GM21515 (cell line): ENCODE measurements around the gene GALNT18.

Experiments used
- ATAC-seq: cut with Tn5 transposase; IDR thresholded peaks from one replicate; pipeline ENCODE4 v1.9.1; 2021; ENCODE audit not compliant: unreplicated experiment

The GALNT18 gene

GRCh38 chr11:11501546-11502262 is 120.1 kb downstream of the GALNT18 start:
- ATAC-seq = no peak

DNA sequence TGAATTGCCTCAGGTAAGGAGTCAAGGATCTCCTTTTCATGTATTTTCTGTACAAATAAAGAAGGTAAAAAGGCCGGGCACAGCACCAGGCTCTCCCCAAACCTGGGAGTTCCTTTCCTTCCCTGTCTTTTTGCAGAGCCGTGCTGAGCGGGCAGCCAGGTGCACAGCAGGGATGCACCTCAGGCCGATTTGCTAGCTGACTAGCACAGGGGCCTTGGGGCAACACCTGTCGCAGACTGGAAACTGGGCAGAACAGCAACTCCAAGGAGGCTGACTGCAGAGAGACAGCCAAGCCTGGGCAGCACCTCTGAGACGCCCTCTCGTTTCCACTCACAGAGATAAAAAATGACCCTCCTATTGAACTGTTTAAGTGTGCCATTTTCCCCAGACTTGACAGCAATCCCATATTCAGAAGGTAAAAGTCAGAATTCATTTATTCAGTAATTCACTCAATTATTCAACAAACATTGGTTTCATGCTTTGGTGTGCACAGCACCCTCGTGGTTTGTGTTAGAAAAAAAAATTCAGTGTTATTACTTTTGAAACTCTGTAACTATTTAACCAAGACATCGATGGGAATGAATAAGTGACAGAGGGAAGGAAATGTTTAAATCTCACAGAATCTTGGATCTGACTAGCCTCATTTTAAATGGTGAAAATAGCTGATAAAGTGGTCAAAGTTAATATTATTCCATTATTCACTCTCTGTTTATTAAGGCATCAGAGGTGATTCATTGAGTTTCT is 120.9 kb downstream of the GALNT18 start:
- no peak for ATAC-seq

GRCh38 chr11:11499300-11499699 is 122.5 kb downstream of the GALNT18 start:
- no peak for ATAC-seq

DNA sequence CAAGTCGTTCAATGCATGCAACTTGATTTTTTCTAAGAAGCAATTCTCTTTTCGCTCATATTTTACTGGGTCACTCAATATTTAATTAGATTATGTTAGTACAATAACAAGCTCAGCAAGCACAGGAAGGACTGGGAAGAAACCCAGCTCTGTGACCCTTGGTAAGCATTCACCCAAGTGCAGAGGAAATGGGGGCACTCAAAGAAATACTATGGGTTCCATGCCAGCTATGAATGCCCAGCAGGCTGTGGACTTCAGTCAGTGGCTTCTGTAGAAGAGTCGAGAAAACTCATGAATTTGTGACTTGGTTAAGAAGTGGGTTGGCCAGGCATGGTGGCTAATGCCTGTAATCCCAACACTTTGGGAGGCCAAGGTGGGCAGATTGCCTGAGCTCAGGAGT is 123.6 kb downstream of the GALNT18 start:
- ATAC-seq = no peak

DNA sequence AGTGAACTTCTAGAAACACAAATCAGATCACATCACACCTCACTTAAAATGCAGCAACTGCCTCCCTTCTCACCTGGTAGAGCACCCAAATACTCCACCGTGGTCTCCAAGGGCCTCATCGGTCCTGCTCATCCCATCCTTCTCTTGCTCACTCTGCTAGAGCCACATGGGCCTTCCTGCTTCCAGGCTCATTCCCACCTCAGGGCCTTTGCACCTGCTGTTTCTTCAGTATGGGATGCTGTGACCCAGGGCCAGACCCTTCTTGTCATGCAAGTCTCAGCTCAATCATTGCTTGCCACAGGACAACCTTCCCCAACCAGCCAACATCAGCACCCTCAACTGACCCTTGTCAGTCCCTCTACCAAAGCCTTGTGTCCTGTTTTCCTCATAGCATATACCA is 124.9 kb downstream of the GALNT18 start:
- ATAC-seq = no peak

GRCh38 chr11:11494348-11494747 is 127.5 kb downstream of the GALNT18 start:
- no peak for ATAC-seq

GRCh38 chr11:11493698-11494097 is 128.1 kb downstream of the GALNT18 start:
- no peak for ATAC-seq

GRCh38 chr11:11491589-11491988 is 130.2 kb downstream of the GALNT18 start:
- ATAC-seq = no peak

GRCh38 chr11:11491014-11491413 is 130.8 kb downstream of the GALNT18 start:
- no peak for ATAC-seq

DNA sequence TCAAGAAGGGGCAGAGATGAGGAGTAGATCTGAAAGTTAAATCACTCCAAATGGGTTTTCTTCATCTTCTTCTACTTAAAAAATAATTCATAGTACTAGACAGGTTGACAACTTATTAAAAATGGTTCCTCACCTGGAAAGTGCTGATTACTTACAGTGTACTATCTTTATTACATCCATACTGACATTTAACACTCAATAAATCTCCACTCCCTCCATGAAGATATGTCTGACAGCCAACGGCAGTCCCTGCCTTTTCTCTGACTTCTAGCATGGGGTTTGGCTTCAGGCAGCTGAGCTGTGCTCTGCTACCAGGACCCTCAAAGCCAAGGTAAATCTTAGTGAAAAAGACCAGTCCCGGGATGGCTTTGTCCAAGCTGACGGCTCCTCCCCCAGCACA is 135.4 kb downstream of the GALNT18 start:
- ATAC-seq = no peak

DNA sequence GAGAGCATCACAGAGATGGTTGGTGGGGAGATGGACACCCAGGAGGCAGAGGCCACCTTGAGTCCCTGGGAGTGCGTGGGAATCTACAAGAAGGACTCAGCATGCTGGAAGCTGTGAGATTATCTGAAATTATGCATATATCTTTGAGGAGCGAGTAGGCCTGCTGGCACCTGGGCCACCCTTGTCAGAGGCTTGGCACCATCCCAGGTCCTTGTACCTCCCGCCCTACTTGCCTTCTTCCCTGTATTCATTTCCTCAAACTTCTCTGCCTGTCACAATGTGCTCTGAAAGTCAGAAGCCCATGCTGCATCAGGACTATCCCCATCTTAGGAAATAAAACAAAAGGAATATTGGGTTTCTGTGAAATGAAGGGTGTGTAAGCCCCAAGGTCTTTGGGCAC is 135.8 kb downstream of the GALNT18 start:
- no peak for ATAC-seq

GRCh38 chr11:11483627-11484026 is 138.2 kb downstream of the GALNT18 start:
- ATAC-seq = no peak

GRCh38 chr11:11482730-11483129 is 139.1 kb downstream of the GALNT18 start:
- no peak for ATAC-seq

GRCh38 chr11:11481371-11481770 is 140.4 kb downstream of the GALNT18 start:
- no peak for ATAC-seq

DNA sequence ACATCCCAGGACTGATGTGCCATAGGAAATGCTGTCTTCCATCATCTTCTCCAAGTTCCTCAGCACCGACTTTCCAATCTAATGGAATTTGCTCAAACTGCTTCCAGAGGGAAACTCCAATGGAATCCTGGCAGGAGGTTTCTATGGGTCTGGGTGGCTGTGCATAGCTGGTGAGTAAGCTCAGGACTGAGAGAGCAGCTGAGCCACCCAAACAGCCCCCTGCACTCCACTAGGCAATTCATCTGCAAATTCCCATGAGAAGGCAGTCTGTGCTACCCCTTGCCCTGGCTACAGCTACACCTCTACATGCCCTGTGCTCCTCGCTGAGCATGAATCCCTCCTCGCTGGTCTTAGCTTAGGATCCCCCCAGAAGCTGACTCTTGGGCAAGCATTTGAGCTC is 140.8 kb downstream of the GALNT18 start:
- ATAC-seq = no peak

DNA sequence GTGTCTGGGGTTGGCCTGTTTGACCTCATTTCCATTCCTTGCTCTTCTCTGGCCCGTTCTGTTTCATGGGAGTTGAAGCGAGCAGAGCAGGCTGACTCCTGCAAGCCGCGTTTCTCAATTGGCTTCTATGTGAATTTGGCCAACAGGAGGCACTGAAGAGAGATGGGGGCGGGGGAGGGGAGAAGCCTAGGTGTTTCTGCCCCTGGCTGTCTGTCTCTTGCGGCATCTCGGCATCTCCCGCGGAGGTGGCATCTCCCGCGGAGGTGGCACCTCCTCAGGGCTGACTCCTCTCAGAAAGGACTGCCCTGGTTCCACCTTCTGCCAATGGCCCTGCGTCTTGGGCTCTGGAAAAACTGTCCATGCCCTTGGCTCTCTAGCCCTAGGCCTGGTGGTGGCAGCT is 143.1 kb downstream of the GALNT18 start:
- no peak for ATAC-seq

GRCh38 chr11:11477695-11478420 is 143.9 kb downstream of the GALNT18 start:
- no peak for ATAC-seq

DNA sequence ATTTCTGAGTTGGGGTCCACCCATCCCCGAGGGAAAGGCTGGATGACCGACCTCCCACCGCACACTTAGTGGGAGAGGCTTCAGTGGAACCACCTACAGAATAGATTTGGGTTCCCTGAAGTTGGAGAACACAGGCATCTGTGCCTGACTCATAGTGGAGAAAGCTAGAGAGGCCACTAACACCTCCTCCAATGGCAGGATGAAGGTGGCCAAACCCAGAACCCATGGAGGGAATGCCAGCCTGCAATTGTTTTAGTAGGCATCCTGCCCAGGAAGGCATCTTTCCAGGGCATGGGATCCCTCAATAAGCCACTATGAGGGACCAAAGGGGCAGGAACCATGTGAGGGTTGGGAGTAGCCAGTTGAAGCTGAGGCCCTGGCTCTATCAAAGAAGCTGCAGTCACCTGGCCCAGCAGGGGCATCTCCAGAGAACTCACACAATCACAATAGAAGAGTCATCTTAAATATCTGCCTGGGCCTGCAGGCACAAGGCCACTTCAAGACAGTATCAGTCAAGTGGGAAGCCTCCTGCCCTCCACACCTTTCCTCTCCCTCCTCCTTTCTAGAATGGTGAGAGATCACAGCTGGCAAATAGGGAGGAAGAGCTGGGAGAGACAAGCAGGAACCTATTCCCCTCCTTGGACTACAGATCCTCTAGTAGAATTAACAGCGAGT is 144.7 kb downstream of the GALNT18 start:
- no peak for ATAC-seq

GRCh38 chr11:11476499-11476898 is 145.3 kb downstream of the GALNT18 start:
- no peak for ATAC-seq

DNA sequence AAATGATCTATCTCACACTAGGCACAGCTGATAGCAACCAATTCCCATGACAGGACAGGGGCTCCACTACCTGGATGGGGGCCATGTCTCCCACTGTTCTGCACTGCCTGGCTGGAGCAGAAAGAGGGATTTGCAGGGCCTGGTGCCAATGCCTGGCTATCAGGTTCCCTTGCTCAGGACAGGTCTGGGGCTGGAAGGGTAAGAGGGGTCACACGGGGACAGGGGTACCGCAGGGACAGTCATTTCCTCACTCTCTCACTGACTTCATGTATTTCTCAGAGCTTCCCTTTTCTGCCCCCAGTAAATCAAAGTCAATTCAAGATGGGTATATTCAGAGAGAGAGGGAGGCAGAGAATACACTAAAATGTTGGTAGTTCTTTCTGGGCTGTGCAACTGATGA is 149.7 kb downstream of the GALNT18 start:
- ATAC-seq = no peak

- ATAC-seq = no peak
These were observed 150.6 kb downstream of the GALNT18 start for GRCh38 chr11:11471201-11471600.
